ENCODE data around the gene NANS.
"Not testable (repeated sequence)": the region's sequence is repeated elsewhere in the genome, so short reads cannot be mapped to it uniquely, and the experiment has no call there.

Gene NANS

GRCh38 chr9:98080780-98081179 lies 24.2 kb downstream of the NANS start:
- DNase-seq, result no peak

- DNase-seq, result no peak
Measured at GRCh38 chr9:98081477-98082219, 25.1 kb downstream of the NANS start.

GRCh38 chr9:98083061-98083501 lies 26.5 kb downstream of the NANS start:
- DNase-seq, result no peak

GRCh38 chr9:98083566-98084183 lies 27.1 kb downstream of the NANS start:
- DNase-seq, result no peak

GRCh38 chr9:98084396-98084795 lies 27.9 kb downstream of the NANS start:
- DNase-seq, result no peak

GRCh38 chr9:98085058-98085457 lies 28.5 kb downstream of the NANS start:
- DNase-seq, result no peak

- no peak for DNase-seq
Measured at GRCh38 chr9:98085944-98086343, 29.4 kb downstream of the NANS start.

GRCh38 chr9:98086461-98086860 lies 29.9 kb downstream of the NANS start:
- no peak for DNase-seq

- DNase-seq, result no peak
Measured at GRCh38 chr9:98087420-98088354, 31.2 kb downstream of the NANS start.

- DNase-seq, result not testable (repeated sequence)
Measured at GRCh38 chr9:98090674-98091073, 34.1 kb downstream of the NANS start.

- no peak for DNase-seq
Measured at GRCh38 chr9:98091735-98092612, 35.4 kb downstream of the NANS start.

GRCh38 chr9:98092613-98092931 lies 36.0 kb downstream of the NANS start:
- no peak for DNase-seq

GRCh38 chr9:98094316-98094715 lies 37.8 kb downstream of the NANS start:
- no peak for DNase-seq

GRCh38 chr9:98094851-98095250 lies 38.3 kb downstream of the NANS start:
- no peak for DNase-seq

GRCh38 chr9:98095401-98095800 lies 38.9 kb downstream of the NANS start:
- no peak for DNase-seq

GRCh38 chr9:98096091-98096490 lies 39.6 kb downstream of the NANS start:
- DNase-seq, result no peak

- no peak for DNase-seq
Measured at GRCh38 chr9:98097836-98098235, 41.3 kb downstream of the NANS start.

GRCh38 chr9:98099346-98099745 lies 42.8 kb downstream of the NANS start:
- no peak for DNase-seq

- no peak for DNase-seq
Measured at GRCh38 chr9:98099898-98100297, 43.4 kb downstream of the NANS start.

GRCh38 chr9:98100456-98100855 lies 43.9 kb downstream of the NANS start:
- DNase-seq, result no peak

GRCh38 chr9:98101416-98101815 lies 44.9 kb downstream of the NANS start:
- no peak for DNase-seq

- no peak for DNase-seq
Measured at GRCh38 chr9:98101868-98102273, 45.3 kb downstream of the NANS start.

GRCh38 chr9:98104445-98104881 lies 47.9 kb downstream of the NANS start:
- DNase-seq, result no peak

All from hippocampal formation (tissue), 2 donors.